HG03469 (cell line): Measurements from ENCODE around the gene TGFBR3L.
A peak's percentile ranks its signal among the peaks of the same experiment; 100 is the strongest.
"Not testable (repeated sequence)": the region's sequence is repeated elsewhere in the genome, so short reads cannot be mapped to it uniquely, and the experiment has no call there.

ENCODE experiments used
- ATAC-seq: cut with Tn5 transposase; IDR thresholded peaks from one replicate; pipeline ENCODE4 v1.9.1; 2021; ENCODE audit warnings: mild to moderate bottlenecking, moderate library complexity, moderate number of reproducible peaks; ENCODE audit not compliant: unreplicated experiment

The TGFBR3L gene

GRCh38 chr19:7916103-7916954 lies 1.7 kb downstream of the TGFBR3L start:
- no peak for ATAC-seq

GRCh38 chr19:7916955-7917266 lies 2.3 kb downstream of the TGFBR3L start:
- no peak for ATAC-seq

GRCh38 chr19:7917267-7918061 lies 2.8 kb downstream of the TGFBR3L start:
- ATAC-seq, result no peak

- not testable (repeated sequence) for ATAC-seq
Measured at GRCh38 chr19:7918062-7918614, 3.5 kb downstream of the TGFBR3L start.

- no peak for ATAC-seq
Measured at GRCh38 chr19:7918615-7919421, 4.2 kb downstream of the TGFBR3L start.

GRCh38 chr19:7919610-7920518 lies 5.2 kb downstream of the TGFBR3L start, which contains the start of gene SNAPC2:
Gene SNAPC2, plus strand, starts transcription at chr19:7920338. Its CDS starts 29 bp downstream, at chr19:7920367.
- peak; percentile 38 for ATAC-seq

GRCh38 chr19:7920519-7921301 lies 6.1 kb downstream of the TGFBR3L start:
- peak; percentile 24 for ATAC-seq

- ATAC-seq, result no peak
Measured at GRCh38 chr19:7921302-7921966, 6.8 kb downstream of the TGFBR3L start.

- ATAC-seq, result no peak
Measured at GRCh38 chr19:7921967-7922835, 7.6 kb downstream of the TGFBR3L start.

- ATAC-seq, result no peak
Measured at GRCh38 chr19:7922836-7923195, 8.2 kb downstream of the TGFBR3L start.

GRCh38 chr19:7923295-7924191 lies 8.9 kb downstream of the TGFBR3L start:
- no peak for ATAC-seq

GRCh38 chr19:7924241-7924640 lies 9.6 kb downstream of the TGFBR3L start:
- no peak for ATAC-seq

- ATAC-seq, result no peak
Measured at GRCh38 chr19:7924651-7925170, 10.1 kb downstream of the TGFBR3L start.

GRCh38 chr19:7925171-7925851 lies 10.7 kb downstream of the TGFBR3L start:
- no peak for ATAC-seq

- ATAC-seq, result no peak
Measured at GRCh38 chr19:7926021-7926726, 11.5 kb downstream of the TGFBR3L start, which contains the start of gene CTXN1. Gene CTXN1, minus strand, starts transcription at chr19:7926135. Its CDS starts 597 bp downstream, at chr19:7925538.
